GM18861 (cell line): ENCODE measurements around the gene POC1A.
A peak's percentile ranks its signal among the peaks of the same experiment; 100 is the strongest.

Experiments used
- ATAC-seq: cut with Tn5 transposase; IDR thresholded peaks from one replicate; pipeline ENCODE4 v1.9.1; 2021; ENCODE audit not compliant: unreplicated experiment

Gene POC1A

GRCh38 chr3:52068730-52069129, 85.5 kb downstream of the POC1A start:
- no peak for ATAC-seq

GRCh38 chr3:52068055-52068571, 86.1 kb downstream of the POC1A start:
- no peak for ATAC-seq

GRCh38 chr3:52067526-52067925, 86.7 kb downstream of the POC1A start:
- ATAC-seq, result no peak

- no peak for ATAC-seq
Observed at GRCh38 chr3:52067046-52067445, 87.2 kb downstream of the POC1A start.

- no peak for ATAC-seq
Observed at GRCh38 chr3:52065264-52065756, 88.9 kb downstream of the POC1A start.

- ATAC-seq, result no peak
Observed at GRCh38 chr3:52064561-52064960, 89.7 kb downstream of the POC1A start.

- no peak for ATAC-seq
Observed at GRCh38 chr3:52063026-52063723, 91.0 kb downstream of the POC1A start.

GRCh38 chr3:52062505-52062904, 91.7 kb downstream of the POC1A start:
- ATAC-seq, result no peak

GRCh38 chr3:52061121-52061910, 92.9 kb downstream of the POC1A start:
- ATAC-seq, result no peak

- no peak for ATAC-seq
Observed at GRCh38 chr3:52059781-52060180, 94.4 kb downstream of the POC1A start.

- ATAC-seq, result no peak
Observed at GRCh38 chr3:52057812-52058495, 96.3 kb downstream of the POC1A start.

GRCh38 chr3:52056968-52057811, 97.0 kb downstream of the POC1A start:
- peak; percentile 57 for ATAC-seq

- ATAC-seq, result peak; percentile 24
Observed at GRCh38 chr3:52056521-52056967, 97.7 kb downstream of the POC1A start, which contains the start of gene DUSP7. TSS of gene DUSP7 (minus strand) at chr3:52056571. CDS start at chr3:52056366, 205 bp downstream.

- peak; percentile 15 for ATAC-seq
Observed at GRCh38 chr3:52055537-52056351, 98.5 kb downstream of the POC1A start.

GRCh38 chr3:52054661-52055511, 99.3 kb downstream of the POC1A start:
- ATAC-seq, result no peak

GRCh38 chr3:52053307-52054304, 100.6 kb downstream of the POC1A start:
- no peak for ATAC-seq

- ATAC-seq, result no peak
Observed at GRCh38 chr3:52052831-52053306, 101.4 kb downstream of the POC1A start.
